ENCODE measurements around the gene SLC6A11. TPM values are rescaled to one million over a fixed set of nuclear protein-coding genes. Genes with fewer than 3 reads are reported as not detected.

The SLC6A11 gene
- total and polyA plus RNA-seq, 2 of the 8 experiments (the other 6 are each of a cell fraction or from before 2014, with no cell fraction given) = 0.78 to 1.5 TPM

- TF ChIP-seq CHD7 (IDR thresholded peaks at IDR 0.05; ENCODE audit: insufficient replicate concordance, low read length) = no peak
- no peak for TF ChIP-seq SRF (IDR thresholded peaks at IDR 0.05; ENCODE audit: low read depth, low read length)
- no peak for TF ChIP-seq GTF2F1 (IDR thresholded peaks at IDR 0.05; ENCODE audit: borderline replicate concordance, low read depth, low read length)
- no peak for TF ChIP-seq YY1 (IDR thresholded peaks at IDR 0.05; ENCODE audit: low read depth, low read length)
- TF ChIP-seq ATF2 (IDR thresholded peaks at IDR 0.05; ENCODE audit: low read length) = no peak
- TF ChIP-seq MAX (IDR thresholded peaks at IDR 0.05) = no peak
- TF ChIP-seq PHF8 (conservative IDR thresholded peaks at IDR 0.05; ENCODE audit: low read depth, low read length) = no peak
- no peak for TF ChIP-seq SP1 (IDR thresholded peaks at IDR 0.05; ENCODE audit: low read depth, low read length)
- TF ChIP-seq USF2 (IDR thresholded peaks at IDR 0.05; ENCODE audit: low read length) = no peak
These were observed 21.8 kb downstream of the SLC6A11 start (continued) for GRCh38 chr3:10837849-10838248.

Measured in H1 (cell line).